OCI-LY7 (cell line): ENCODE data around the gene RPL39L. TPM values are rescaled to one million over a fixed set of nuclear protein-coding genes. Genes with fewer than 3 reads are reported as not detected.
A peak's percentile ranks its signal among the peaks of the same experiment; 100 is the strongest.

Experiments
- BruUV-seq: library from RNA; stranded (reverse); fragments of 400-500 nt; replicated peaks from 2 replicates; lab custom pipeline; 2021; lab: Mats Ljungman, UMichigan
- CTCF ChIA-PET: fragments of 300-600 bp; sonication (Branson Sonifier 250); formaldehyde crosslinking; loops from one replicate; lab custom pipeline; 2022; ENCODE audit warnings: antibody characterized with exemption; ENCODE audit not compliant: unreplicated experiment; lab: Charles Lee
- POLR2A ChIA-PET: fragments of 300-600 bp; sonication (Branson Sonifier 250); formaldehyde crosslinking; loops from one replicate; lab custom pipeline; 2022; ENCODE audit warnings: antibody characterized with exemption; lab: Charles Lee
- DNase-seq: peaks from one replicate; pipeline ENCODE4 v3.0.0-alpha.2; 2015; ENCODE audit warnings: low spot score
- H2AFZ ChIP-seq: fragments of 200-600 bp; sonication (generic), shearing (Covaris generic); 2 replicates; pipeline ENCODE4 v1.6.1; 2014; ENCODE audit warnings: mild to moderate bottlenecking, antibody characterized with exemption, low read length, moderate library complexity
- H3K27ac ChIP-seq: fragments of 200-600 bp; sonication (generic); 2 replicates; pipeline ENCODE4 v1.5.1; 2014; ENCODE audit warnings: mixed run types, low read depth, mild to moderate bottlenecking, moderate library complexity, low read length, inconsistent platforms; ENCODE audit not compliant: poor library complexity, severe bottlenecking
- H3K36me3 ChIP-seq: fragments of 200-600 bp; sonication (generic); 2 replicates; pipeline ENCODE4 v1.6.1; 2014; ENCODE audit warnings: mild to moderate bottlenecking, antibody characterized with exemption, low read length, moderate library complexity, mixed read lengths; ENCODE audit not compliant: insufficient read depth
- H3K4me1 ChIP-seq: fragments of 200-600 bp; sonication (generic); 2 replicates; pipeline ENCODE4 v1.5.1; 2014; ENCODE audit warnings: mild to moderate bottlenecking, low read length; ENCODE audit not compliant: insufficient read depth, poor library complexity, severe bottlenecking
- H3K4me2 ChIP-seq: fragments of 200-600 bp; sonication (generic); 2 replicates; pipeline ENCODE4 v1.6.1; 2014; ENCODE audit warnings: mild to moderate bottlenecking, low read length
- H3K4me3 ChIP-seq: fragments of 200-600 bp; sonication (generic); 2 replicates; pipeline ENCODE4 v1.5.1; 2014; ENCODE audit warnings: mild to moderate bottlenecking, low read depth, low read length; ENCODE audit not compliant: poor library complexity, severe bottlenecking
- H3K79me2 ChIP-seq: fragments of 200-600 bp; sonication (generic); 2 replicates; pipeline ENCODE4 v1.6.1; 2016; ENCODE audit warnings: low read depth, mild to moderate bottlenecking, low read length, moderate library complexity, mixed read lengths; ENCODE audit not compliant: insufficient read depth
- H3K9me2 ChIP-seq: fragments of 200-600 bp; sonication (generic); 2 replicates; pipeline ENCODE4 v1.6.1; 2016; ENCODE audit warnings: mild to moderate bottlenecking, low read length, mixed read lengths; ENCODE audit not compliant: insufficient read depth
- H3K9me3 ChIP-seq: fragments of 200-600 bp; sonication (generic); 2 replicates; pipeline ENCODE4 v1.6.1; 2014; ENCODE audit warnings: mild to moderate bottlenecking, mixed run types, low read length, mixed read lengths
- H4K20me1 ChIP-seq: fragments of 200-600 bp; sonication (generic); 2 replicates; pipeline ENCODE4 v1.6.1; 2014; ENCODE audit warnings: mild to moderate bottlenecking, antibody characterized with exemption, low read length, moderate library complexity, mixed read lengths; ENCODE audit not compliant: insufficient read depth
- CTCF ChIP-seq: fragments of 200-600 bp; sonication (generic); conservative IDR thresholded peaks from 2 replicates; pipeline ENCODE4 v1.5.1; 2014; ENCODE audit warnings: mild to moderate bottlenecking, antibody characterized with exemption, low read length, moderate library complexity, mixed read lengths
- EZH2phosphoT487 ChIP-seq: fragments of 200-600 bp; sonication (generic); IDR thresholded peaks from 2 replicates; pipeline ENCODE4 v1.6.1; 2018; ENCODE audit warnings: low read depth, borderline replicate concordance, mild to moderate bottlenecking, mixed run types, antibody characterized with exemption, low read length, moderate library complexity, mixed read lengths
- intact Hi-C: fragments of 100-400 bp; cut with micrococcal nuclease; formaldehyde crosslinking; loops from one replicate; pipeline ENCODE4 v1.10.0; 2022; ENCODE audit not compliant: unreplicated experiment
- total RNA-seq, 2 experiments: library from RNA; depleted of rRNA in 1 of 2; stranded (reverse); fragments of >200 nt in 1 of 2; shearing (Covaris generic) in 1 of 2; gene quantifications; 2 replicates each; pipeline ENCODE4 v1.2.3, GENCODE V29; 2014 to 2022

RPL39L gene
- total RNA-seq, 2 experiments from 2014 or later = 46.5 to 79.2 TPM

GRCh38 chr3:187104342-187104741 is 35.0 kb downstream of the RPL39L start:
- H3K9me3 ChIP-seq = peaks cover 7% of the 10 kb centered on the region; the same call in 1 of the 2 replicates
- TF ChIP-seq EZH2phosphoT487 (no peak), CTCF (no peak)
- H3K4me1 ChIP-seq = peaks cover 24% of the 10 kb centered on the region
- H2AFZ ChIP-seq = no peak overlapping the region
- ChIA-PET CTCF (no interaction called here), POLR2A (no interaction called here)
- H3K4me3 ChIP-seq = no peak overlapping the region
- no peak overlapping the region for H3K4me2 ChIP-seq
- no peak overlapping the region for H3K27ac ChIP-seq
- H3K9me2 ChIP-seq = no peaks in the 10 kb centered on the region
- H4K20me1 ChIP-seq = no peaks in the 10 kb centered on the region
- intact Hi-C loops = no loop called here
- no TSS peak for BruUV-seq
- H3K36me3 ChIP-seq = no peaks in the 10 kb centered on the region; the same call in 1 of the 2 replicates
- no peaks in the 10 kb centered on the region for H3K79me2 ChIP-seq
- no peak for DNase-seq

- no peak for TF ChIP-seq CTCF
- no peak for TF ChIP-seq EZH2phosphoT487
- Histone ChIP-seq H3K4me1 (peaks cover 24% of the 10 kb centered on the region), H3K4me3 (no peak overlapping the region), H3K4me2 (no peak overlapping the region), H3K79me2 (no peaks in the 10 kb centered on the region), H3K27ac (no peak overlapping the region), H3K9me2 (no peaks in the 10 kb centered on the region), H3K36me3 (no peaks in the 10 kb centered on the region; the same call in 1 of the 2 replicates), H2AFZ (no peak overlapping the region), H3K9me3 (peaks cover 13% of the 10 kb centered on the region; the same call in 1 of the 2 replicates), H4K20me1 (no peaks in the 10 kb centered on the region)
- POLR2A ChIA-PET = interaction anchor here (0.6 to 2.3 kb wide), 7 partner anchors 8 to 1928 kb away, joined by 3 to 10 read pairs (median 4); no protein-coding TSS in a partner anchor
- no peak for DNase-seq
- intact Hi-C loops = no loop called here
- no TSS peak for BruUV-seq
- CTCF ChIA-PET = interaction anchor here (1.0 kb wide), 1 partner anchor 9 kb away, joined by 4 read pairs; no protein-coding TSS in a partner anchor
Measured at GRCh38 chr3:187103251-187103650, 36.0 kb downstream of the RPL39L start.

- peak overlapping the region; percentile 64 for H3K4me2 ChIP-seq
- CTCF ChIA-PET = interaction anchor here (1.0 to 2.1 kb wide), 4 partner anchors 10 to 60 kb away, joined by 4 to 9 read pairs (median 6); partner anchors contain the start of gene RPL39L
- H3K9me3 ChIP-seq = peaks cover 13% of the 10 kb centered on the region; the same call in 1 of the 2 replicates
- BruUV-seq = no TSS peak
- TF ChIP-seq EZH2phosphoT487 (no peak), CTCF (no peak)
- H3K79me2 ChIP-seq = no peaks in the 10 kb centered on the region
- POLR2A ChIA-PET = interaction anchor here (0.6 to 2.3 kb wide), 19 partner anchors 8 to 1159 kb away, joined by 3 to 10 read pairs (median 5); partner anchors contain the start of gene BCL6
- H2AFZ ChIP-seq = peak overlapping the region; percentile 81
- intact Hi-C loops = no loop called here
- H4K20me1 ChIP-seq = no peaks in the 10 kb centered on the region
- no peaks in the 10 kb centered on the region; the same call in 1 of the 2 replicates for H3K36me3 ChIP-seq
- H3K9me2 ChIP-seq = no peaks in the 10 kb centered on the region
- DNase-seq = no peak
- peak overlapping the region; percentile 40 for H3K4me3 ChIP-seq
- peak overlapping the region; percentile 6 for H3K27ac ChIP-seq
- peaks cover 24% of the 10 kb centered on the region for H3K4me1 ChIP-seq
Measured at GRCh38 chr3:187102073-187102634, 37.1 kb downstream of the RPL39L start.
